Measurements from ENCODE around the gene UNK.

DNA sequence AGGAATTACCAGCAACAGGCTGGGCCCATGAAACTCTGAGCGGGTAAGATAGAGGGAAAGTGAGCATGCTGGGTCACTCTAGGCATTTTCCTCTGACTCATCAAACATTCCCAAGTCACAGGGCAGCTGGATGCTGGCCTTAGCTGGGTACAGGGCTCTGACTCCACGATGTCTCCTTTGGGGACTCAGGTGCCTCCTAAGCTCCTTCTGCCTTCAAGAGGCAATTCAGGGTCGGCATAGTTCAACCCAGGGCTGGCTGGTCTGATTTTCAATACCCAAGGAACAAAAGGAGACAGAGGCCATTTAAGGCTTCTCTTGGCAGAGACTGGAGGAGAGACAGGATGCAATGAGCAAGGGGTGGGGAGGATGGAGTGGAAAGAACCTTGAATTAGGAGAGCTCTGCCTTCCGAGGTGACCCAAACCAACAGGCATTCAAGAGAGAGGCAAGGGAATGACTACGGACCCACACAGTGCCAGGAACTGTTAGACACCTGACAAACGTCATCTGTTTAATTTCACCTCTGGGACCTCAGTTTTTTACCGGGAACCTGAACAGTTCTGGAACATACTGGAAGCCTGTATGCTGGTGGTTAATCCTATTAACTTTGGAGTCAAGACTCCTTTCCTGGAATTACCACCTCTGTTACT, 69.6 kb downstream of the UNK start:
- peak; percentile 32 to 75 (median 73) for TF ChIP-seq POLR2A (IDR thresholded peaks at IDR 0.05)
- TF ChIP-seq, protein P1, sequence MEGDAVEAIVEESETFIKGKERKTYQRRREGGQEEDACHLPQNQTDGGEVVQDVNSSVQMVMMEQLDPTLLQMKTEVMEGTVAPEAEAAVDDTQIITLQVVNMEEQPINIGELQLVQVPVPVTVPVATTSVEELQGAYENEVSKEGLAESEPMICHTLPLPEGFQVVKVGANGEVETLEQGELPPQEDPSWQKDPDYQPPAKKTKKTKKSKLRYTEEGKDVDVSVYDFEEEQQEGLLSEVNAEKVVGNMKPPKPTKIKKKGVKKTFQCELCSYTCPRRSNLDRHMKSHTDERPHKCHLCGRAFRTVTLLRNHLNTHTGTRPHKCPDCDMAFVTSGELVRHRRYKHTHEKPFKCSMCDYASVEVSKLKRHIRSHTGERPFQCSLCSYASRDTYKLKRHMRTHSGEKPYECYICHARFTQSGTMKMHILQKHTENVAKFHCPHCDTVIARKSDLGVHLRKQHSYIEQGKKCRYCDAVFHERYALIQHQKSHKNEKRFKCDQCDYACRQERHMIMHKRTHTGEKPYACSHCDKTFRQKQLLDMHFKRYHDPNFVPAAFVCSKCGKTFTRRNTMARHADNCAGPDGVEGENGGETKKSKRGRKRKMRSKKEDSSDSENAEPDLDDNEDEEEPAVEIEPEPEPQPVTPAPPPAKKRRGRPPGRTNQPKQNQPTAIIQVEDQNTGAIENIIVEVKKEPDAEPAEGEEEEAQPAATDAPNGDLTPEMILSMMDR (IDR thresholded peaks at IDR 0.05), result no peak
